ENCODE measurements around the gene GP1BA. TPM values are rescaled to one million over a fixed set of nuclear protein-coding genes. Genes with fewer than 3 reads are reported as not detected.

The GP1BA gene
- total RNA-seq, 2 donors from 2014 or later: not detected

GRCh38 chr17:4928881-4929280, 3.2 kb upstream of the GP1BA start:
- intact Hi-C loops (cut with DNase I): no loop called here
- no peak for DNase-seq (ENCODE audit: low spot score)

GRCh38 chr17:4932756-4933155, 679 bp downstream of the GP1BA start:
- DNase-seq (ENCODE audit: low spot score): no peak
- intact Hi-C loops (cut with DNase I): loop anchor here in 1 of 2 donors (5.0 kb wide), 1 partner anchor 1185 kb away; no protein-coding TSS in a partner anchor

- intact Hi-C loops (cut with DNase I): loop anchor here in 1 of 2 donors (5.0 kb wide), 1 partner anchor 1186 kb away; no protein-coding TSS in a partner anchor
- no peak for DNase-seq (ENCODE audit: low spot score)
These were observed 1.6 kb downstream of the GP1BA start for GRCh38 chr17:4933646-4934045.

GRCh38 chr17:4934173-4934979, 2.3 kb downstream of the GP1BA start:
- intact Hi-C loops (cut with DNase I): loop anchor here in 1 of 2 donors (5.0 kb wide), 1 partner anchor 1187 kb away; no protein-coding TSS in a partner anchor
- no peak for DNase-seq (ENCODE audit: low spot score)

GRCh38 chr17:4935650-4936049, 3.6 kb downstream of the GP1BA start:
- intact Hi-C loops (cut with DNase I): no loop called here
- no peak for DNase-seq (ENCODE audit: low spot score)

- intact Hi-C loops (cut with DNase I): no loop called here
These were observed 4.4 kb downstream of the GP1BA start for GRCh38 chr17:4936436-4936835.

GRCh38 chr17:4937553-4937952, 5.5 kb downstream of the GP1BA start:
- intact Hi-C loops (cut with DNase I): no loop called here

More at GRCh38 chr17:4936436-4936835, 4.4 kb downstream of the GP1BA start:
- no peak for DNase-seq (ENCODE audit: low spot score)

GRCh38 chr17:4938069-4938491, 6.0 kb downstream of the GP1BA start:
- DNase-seq (ENCODE audit: low spot score): no peak
- intact Hi-C loops (cut with DNase I): no loop called here

More at GRCh38 chr17:4937553-4937952, 5.5 kb downstream of the GP1BA start:
- DNase-seq (ENCODE audit: low spot score): no peak

GRCh38 chr17:4938688-4939545, 6.8 kb downstream of the GP1BA start:
- no peak for DNase-seq (ENCODE audit: low spot score)
- intact Hi-C loops (cut with DNase I): no loop called here

GRCh38 chr17:4939546-4939795, 7.4 kb downstream of the GP1BA start:
- DNase-seq (ENCODE audit: low spot score): no peak
- intact Hi-C loops (cut with DNase I): no loop called here

- intact Hi-C loops (cut with DNase I): no loop called here
- peak; percentile 99 for DNase-seq (ENCODE audit: low spot score)
These were observed 7.9 kb downstream of the GP1BA start, which contains the start of the genes RNF167 and SLC25A11 for GRCh38 chr17:4939796-4940554. TSS of gene RNF167 (plus strand) at chr17:4940268. CDS start at chr17:4940910, 642 bp downstream. TSS of gene SLC25A11 (minus strand) at chr17:4940046. CDS start at chr17:4939910, 136 bp downstream.

- intact Hi-C loops (cut with DNase I): no loop called here
- DNase-seq (ENCODE audit: low spot score): no peak
These were observed 8.7 kb downstream of the GP1BA start for GRCh38 chr17:4940555-4941318.

- no peak for DNase-seq (ENCODE audit: low spot score)
- intact Hi-C loops (cut with DNase I): no loop called here
These were observed 9.2 kb downstream of the GP1BA start for GRCh38 chr17:4941319-4941610.

- DNase-seq (ENCODE audit: low spot score): no peak
- intact Hi-C loops (cut with DNase I): no loop called here
These were observed 10.9 kb downstream of the GP1BA start for GRCh38 chr17:4942760-4943508.

GRCh38 chr17:4944163-4944553, 12.1 kb downstream of the GP1BA start:
- intact Hi-C loops (cut with DNase I): no loop called here
- DNase-seq (ENCODE audit: low spot score): no peak

GRCh38 chr17:4944554-4945175, 12.6 kb downstream of the GP1BA start:
- intact Hi-C loops (cut with DNase I): no loop called here

GRCh38 chr17:4945176-4945943, 13.3 kb downstream of the GP1BA start:
- intact Hi-C loops (cut with DNase I): no loop called here
- DNase-seq (ENCODE audit: low spot score): peak; percentile 95

More at GRCh38 chr17:4944554-4945175, 12.6 kb downstream of the GP1BA start:
- DNase-seq (ENCODE audit: low spot score): no peak
